ENCODE results near the gene ZNF697. TPM values are rescaled to one million over a fixed set of nuclear protein-coding genes. Genes with fewer than 3 reads are reported as not detected.
A peak's percentile ranks its signal among the peaks of the same experiment; 100 is the strongest.

ZNF697 gene
- total and polyA plus RNA-seq, 9 of the 15 experiments (the other 6 are each of a cell fraction or from before 2014, with no cell fraction given), result 2.1 to 13.6 (median 8.3) TPM

DNA sequence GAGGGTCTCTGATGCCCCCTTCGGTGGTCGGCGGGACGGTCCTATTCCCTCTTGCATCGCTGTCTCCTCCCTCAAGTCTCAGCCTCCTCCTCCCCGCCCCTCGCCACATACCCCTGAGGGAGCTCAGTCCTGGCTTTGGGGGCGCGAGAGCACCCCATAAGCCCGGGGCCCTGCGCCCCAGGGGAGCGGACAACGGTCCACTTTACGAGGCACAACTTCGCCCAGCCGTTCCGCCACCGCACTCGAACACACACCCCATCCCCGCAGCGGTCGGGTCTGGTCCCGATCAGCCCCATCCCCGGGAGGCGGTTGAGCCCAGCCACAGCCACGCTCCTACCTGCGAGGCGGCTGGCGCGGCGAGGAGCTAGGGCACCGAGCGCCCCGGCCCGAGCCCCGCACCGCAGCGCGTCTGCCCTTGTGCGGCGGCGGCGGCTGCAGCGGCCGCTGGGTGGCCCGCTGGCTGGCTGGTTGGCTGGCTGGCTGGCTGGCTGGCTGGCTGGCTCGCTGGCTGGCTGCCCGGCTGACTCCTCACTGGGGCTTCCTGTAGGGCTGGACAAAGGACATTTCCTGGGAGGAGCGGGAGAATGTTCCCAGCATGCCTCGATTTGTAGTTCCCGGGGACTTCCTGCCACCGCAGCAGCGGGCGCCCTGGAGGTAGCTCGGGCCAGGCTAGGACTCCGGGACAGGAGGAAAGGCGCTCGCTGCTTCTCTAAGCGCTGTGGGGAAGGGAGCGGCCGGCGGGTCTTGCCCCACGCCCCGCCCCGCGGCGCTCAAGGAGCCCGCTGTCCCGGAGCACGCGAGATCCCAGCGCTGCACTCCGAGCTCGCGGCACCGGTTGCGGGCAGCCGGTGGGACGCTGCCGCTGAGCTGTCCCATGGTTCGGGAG is at the start of gene ZNF697 (continued):
- TF ChIP-seq, protein P1, sequence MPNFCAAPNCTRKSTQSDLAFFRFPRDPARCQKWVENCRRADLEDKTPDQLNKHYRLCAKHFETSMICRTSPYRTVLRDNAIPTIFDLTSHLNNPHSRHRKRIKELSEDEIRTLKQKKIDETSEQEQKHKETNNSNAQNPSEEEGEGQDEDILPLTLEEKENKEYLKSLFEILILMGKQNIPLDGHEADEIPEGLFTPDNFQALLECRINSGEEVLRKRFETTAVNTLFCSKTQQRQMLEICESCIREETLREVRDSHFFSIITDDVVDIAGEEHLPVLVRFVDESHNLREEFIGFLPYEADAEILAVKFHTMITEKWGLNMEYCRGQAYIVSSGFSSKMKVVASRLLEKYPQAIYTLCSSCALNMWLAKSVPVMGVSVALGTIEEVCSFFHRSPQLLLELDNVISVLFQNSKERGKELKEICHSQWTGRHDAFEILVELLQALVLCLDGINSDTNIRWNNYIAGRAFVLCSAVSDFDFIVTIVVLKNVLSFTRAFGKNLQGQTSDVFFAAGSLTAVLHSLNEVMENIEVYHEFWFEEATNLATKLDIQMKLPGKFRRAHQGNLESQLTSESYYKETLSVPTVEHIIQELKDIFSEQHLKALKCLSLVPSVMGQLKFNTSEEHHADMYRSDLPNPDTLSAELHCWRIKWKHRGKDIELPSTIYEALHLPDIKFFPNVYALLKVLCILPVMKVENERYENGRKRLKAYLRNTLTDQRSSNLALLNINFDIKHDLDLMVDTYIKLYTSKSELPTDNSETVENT (CRISPR knock-in tag; IDR thresholded peaks at IDR 0.05), result peak; percentile 81
- TF ChIP-seq CBX3 (IDR thresholded peaks at IDR 0.05; ENCODE audit: borderline replicate concordance in 1 of 2, low read length in 2 of 2) (no peak), MED1 (CRISPR knock-in tag; IDR thresholded peaks at IDR 0.05; ENCODE audit: borderline replicate concordance) (no peak), ZNF134 (CRISPR knock-in tag; conservative IDR thresholded peaks at IDR 0.05) (no peak), SMAD4 (CRISPR knock-in tag; conservative IDR thresholded peaks at IDR 0.05) (peak; percentile 98), HDGF (IDR thresholded peaks at IDR 0.05) (no peak), CBX2 (IDR thresholded peaks at IDR 0.05; ENCODE audit: insufficient read depth, low read length, poor library complexity, severe bottlenecking) (no peak), NCOA2 (IDR thresholded peaks at IDR 0.05; ENCODE audit: partially characterized antibody in 2 of 2) (no peak), NELFE (IDR thresholded peaks at IDR 0.05; ENCODE audit: insufficient read depth, insufficient read length) (no peak), RBFOX2 (IDR thresholded peaks at IDR 0.05; ENCODE audit: low read depth, low read length) (peak; percentile 94), ZNF696 (CRISPR knock-in tag; conservative IDR thresholded peaks at IDR 0.05) (no peak), ZNF586 (CRISPR knock-in tag; conservative IDR thresholded peaks at IDR 0.05) (no peak), COPS2 (conservative IDR thresholded peaks at IDR 0.05) (no peak), SPI1 (IDR thresholded peaks at IDR 0.05; ENCODE audit: borderline replicate concordance, low read depth, low read length) (peak; percentile 47; the same call in 1 of the 2 replicates), ZNF174 (CRISPR knock-in tag; IDR thresholded peaks at IDR 0.05) (no peak), ERF (CRISPR knock-in tag; IDR thresholded peaks at IDR 0.05) (no peak), ZZZ3 (IDR thresholded peaks at IDR 0.05) (no peak), HDAC6 (IDR thresholded peaks at IDR 0.05; ENCODE audit: low read depth, low read length) (no peak), MTA1 (IDR thresholded peaks at IDR 0.05; ENCODE audit: borderline replicate concordance) (no peak), SMARCB1 (IDR thresholded peaks at IDR 0.05; ENCODE audit: insufficient read length, low read depth) (no peak), ZNF830 (CRISPR knock-in tag; IDR thresholded peaks at IDR 0.05) (no peak), POLR3A (IDR thresholded peaks at IDR 0.05; ENCODE audit: borderline replicate concordance, extremely low read depth, insufficient read depth, insufficient read length) (no peak), TBL1XR1 (IDR thresholded peaks at IDR 0.05; ENCODE audit: low read length in 2 of 2) (no peak; a peak in 1 of 4 replicates)
- TF ChIP-seq, protein P2, sequence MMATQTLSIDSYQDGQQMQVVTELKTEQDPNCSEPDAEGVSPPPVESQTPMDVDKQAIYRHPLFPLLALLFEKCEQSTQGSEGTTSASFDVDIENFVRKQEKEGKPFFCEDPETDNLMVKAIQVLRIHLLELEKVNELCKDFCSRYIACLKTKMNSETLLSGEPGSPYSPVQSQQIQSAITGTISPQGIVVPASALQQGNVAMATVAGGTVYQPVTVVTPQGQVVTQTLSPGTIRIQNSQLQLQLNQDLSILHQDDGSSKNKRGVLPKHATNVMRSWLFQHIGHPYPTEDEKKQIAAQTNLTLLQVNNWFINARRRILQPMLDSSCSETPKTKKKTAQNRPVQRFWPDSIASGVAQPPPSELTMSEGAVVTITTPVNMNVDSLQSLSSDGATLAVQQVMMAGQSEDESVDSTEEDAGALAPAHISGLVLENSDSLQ (IDR thresholded peaks at IDR 0.05), result 0 out of 2 replicates have a peak, but pooled peaks have one; percentile 18
